GM23338 (cell line): ENCODE data around the gene PPP2CA. TPM values are rescaled to one million over a fixed set of nuclear protein-coding genes. Genes with fewer than 3 reads are reported as not detected.

Experiments
- ATAC-seq: fragments of 200-7000 bp; cut with Tn5 transposase; 3 replicates; pipeline ENCODE4 v1.9.1; 2020
- DNase-seq: peaks from one replicate; pipeline ENCODE4 v3.0.0-alpha.2; 2015; ENCODE audit warnings: low spot score
- H2AFZ ChIP-seq: fragments of 200-600 bp; sonication (generic); 2 replicates; pipeline ENCODE4 v1.8.0; 2016; ENCODE audit warnings: antibody characterized with exemption, mild to moderate bottlenecking, moderate library complexity
- H3F3A ChIP-seq: fragments of 200-600 bp; sonication (generic); replicated peaks from 2 replicates; pipeline ENCODE4 v1.8.0; 2017; ENCODE audit warnings: antibody characterized with exemption, mixed run types, low read depth
- H3K27ac ChIP-seq: fragments of 200-600 bp; sonication (generic); 2 replicates; pipeline ENCODE4 v1.6.1; 2016; ENCODE audit warnings: low read depth
- H3K27me3 ChIP-seq: fragments of 200-600 bp; sonication (generic); 2 replicates; pipeline ENCODE4 v1.8.0; 2016; ENCODE audit warnings: mild to moderate bottlenecking, mixed run types, moderate library complexity; ENCODE audit not compliant: insufficient read depth
- H3K36me3 ChIP-seq: fragments of 200-600 bp; sonication (generic); 2 replicates; pipeline ENCODE4 v1.8.0; 2016; ENCODE audit warnings: mild to moderate bottlenecking; ENCODE audit not compliant: insufficient read depth
- H3K4me1 ChIP-seq: fragments of 200-600 bp; sonication (generic); 2 replicates; pipeline ENCODE4 v1.8.0; 2016; ENCODE audit warnings: mild to moderate bottlenecking, moderate library complexity; ENCODE audit not compliant: insufficient read depth
- H3K4me2 ChIP-seq: fragments of 200-600 bp; sonication (generic); 2 replicates; pipeline ENCODE4 v1.7.1; 2017; ENCODE audit warnings: mixed run types
- H3K4me3 ChIP-seq: fragments of 200-600 bp; sonication (generic); 2 replicates; pipeline ENCODE4 v1.6.1; 2016; ENCODE audit warnings: mixed run types
- H3K79me2 ChIP-seq: fragments of 200-600 bp; sonication (generic); replicated peaks from 2 replicates; pipeline ENCODE4 v1.8.0; 2017; ENCODE audit warnings: mild to moderate bottlenecking; ENCODE audit not compliant: insufficient read depth
- H3K9me2 ChIP-seq: fragments of 200-600 bp; sonication (generic); 2 replicates; pipeline ENCODE4 v1.8.0; 2017; ENCODE audit not compliant: insufficient read depth
- H4K20me1 ChIP-seq: fragments of 200-600 bp; sonication (generic); replicated peaks from 2 replicates; pipeline ENCODE4 v1.8.0; 2017; ENCODE audit warnings: mild to moderate bottlenecking; ENCODE audit not compliant: insufficient read depth
- H3K27ac Mint-ChIP-seq: 2 replicates; pipeline ENCODE4 v1.8.0; 2020; ENCODE audit warnings: inconsistent platforms, mild to moderate bottlenecking, moderate library complexity, mixed read lengths
- H3K27me3 Mint-ChIP-seq: 3 replicates; pipeline ENCODE4 v1.8.0; 2022; ENCODE audit warnings: low read depth, mild to moderate bottlenecking, moderate library complexity, mixed read lengths, inconsistent platforms; ENCODE audit not compliant: insufficient read depth, poor library complexity
- H3K36me3 Mint-ChIP-seq: 3 replicates; pipeline ENCODE4 v1.8.0; 2021; ENCODE audit warnings: low read depth, mild to moderate bottlenecking, inconsistent platforms, moderate library complexity, mixed read lengths
- H3K4me1 Mint-ChIP-seq: 3 replicates; pipeline ENCODE4 v1.8.0; 2020; ENCODE audit warnings: mild to moderate bottlenecking, inconsistent platforms, mixed read lengths
- H3K4me3 Mint-ChIP-seq: 3 replicates; pipeline ENCODE4 v1.8.0; 2021; ENCODE audit warnings: moderate library complexity, mild to moderate bottlenecking, inconsistent platforms, mixed read lengths
- H3K9me3 Mint-ChIP-seq: 3 replicates; pipeline ENCODE4 v1.8.0; 2020; ENCODE audit warnings: moderate library complexity, mild to moderate bottlenecking, inconsistent platforms, mixed read lengths
- CREB1 ChIP-seq: fragments of 250-450 bp; sonication (Bioruptor Pico); IDR thresholded peaks from 2 replicates; pipeline ENCODE4 v1.5.0; 2020; ENCODE audit warnings: low read depth, mild to moderate bottlenecking, moderate library complexity
- EZH2 ChIP-seq: fragments of 200-600 bp; sonication (generic); IDR thresholded peaks from one replicate; pipeline ENCODE4 v1.8.0; 2017; ENCODE audit warnings: antibody characterized with exemption, mild to moderate bottlenecking, low read depth; ENCODE audit not compliant: unreplicated experiment
- EZH2phosphoT487 ChIP-seq: fragments of 200-600 bp; sonication (generic); IDR thresholded peaks from one replicate; pipeline ENCODE4 v1.8.1; 2018; ENCODE audit warnings: antibody characterized with exemption; ENCODE audit not compliant: unreplicated experiment
- JUNB ChIP-seq: IDR thresholded peaks from one replicate; pipeline ENCODE4 v1.6.1; 2016; ENCODE audit warnings: antibody characterized with exemption; ENCODE audit not compliant: unreplicated experiment
- POLR2AphosphoS5 ChIP-seq: IDR thresholded peaks from 2 replicates; pipeline ENCODE4 v1.6.1; 2016; ENCODE audit warnings: antibody characterized with exemption, low read depth
- STAT1 ChIP-seq: IDR thresholded peaks from one replicate; pipeline ENCODE4 v1.6.1; 2016; ENCODE audit warnings: antibody characterized with exemption; ENCODE audit not compliant: unreplicated experiment
- ZNF331 ChIP-seq: fragments of 250-450 bp; sonication (Bioruptor Pico); IDR thresholded peaks from 2 replicates; pipeline ENCODE4 v1.5.0; 2020; ENCODE audit warnings: low read depth, mild to moderate bottlenecking, moderate library complexity
- polyA plus RNA-seq: library from polyadenylated mRNA; unstranded; fragments of >200 nt; fragmentation: Nextera tagmentation; extraction: Ambion mirVana; gene quantifications from 2 replicates; pipeline ENCODE4 v1.2.1, GENCODE V29; 2016
- total RNA-seq: library from RNA; depleted of rRNA; stranded (reverse); fragments of >200 nt; shearing (Covaris generic); gene quantifications from 2 replicates; pipeline ENCODE4 v1.2.3, GENCODE V29; 2014
- TF ChIP-seq, protein P1 (sequence below): IDR thresholded peaks from one replicate; pipeline ENCODE4 v1.6.1; 2018; ENCODE audit warnings: antibody characterized with exemption; ENCODE audit not compliant: unreplicated experiment
- TF ChIP-seq, protein P2 (sequence below): fragments of 250-450 bp; sonication (Bioruptor Pico); IDR thresholded peaks from 2 replicates; pipeline ENCODE4 v1.5.0; 2020; ENCODE audit warnings: mild to moderate bottlenecking, moderate library complexity
- TF ChIP-seq, protein P3 (sequence below), 2 experiments: fragments of 200-600 bp in 1 of 2; sonication (generic) in 1 of 2; conservative IDR thresholded peaks; 2 replicates each; pipeline versions ENCODE4 v1.5.1 to v1.6.1; 2016 to 2017; ENCODE audit warnings: antibody characterized with exemption in 2 of 2, low read depth in 2 of 2, mild to moderate bottlenecking in 2 of 2, moderate library complexity in 1 of 2
- TF ChIP-seq, protein P4 (sequence below): IDR thresholded peaks from 2 replicates; pipeline ENCODE4 v1.6.1; 2016; ENCODE audit warnings: antibody characterized with exemption

Gene PPP2CA
- total and polyA plus RNA-seq, 2 experiments from 2014 or later: 131 to 316 TPM

DNA sequence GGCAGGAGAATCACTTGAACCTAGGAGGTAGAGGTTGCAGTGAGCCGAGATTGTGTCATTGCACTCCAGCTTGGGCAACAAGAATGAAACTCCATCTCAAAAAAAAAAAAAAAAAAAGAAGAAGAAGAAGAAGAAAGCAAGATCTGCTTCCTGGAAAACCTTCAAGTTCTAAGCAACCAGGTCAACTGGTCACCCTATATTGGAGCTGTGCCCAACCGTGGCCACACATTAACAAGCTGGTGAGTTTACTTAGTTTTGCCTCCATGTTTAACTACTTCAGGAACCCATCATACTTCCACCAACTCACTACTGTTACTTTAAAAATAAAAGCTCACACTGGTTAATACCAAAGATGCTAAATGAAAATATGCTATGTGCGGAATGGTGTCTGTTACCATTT is 36.8 kb downstream of the PPP2CA start:
- Histone ChIP-seq H3F3A (no peaks in the 10 kb centered on the region), H2AFZ (no peak overlapping the region), H3K4me2 (no peak overlapping the region), H3K4me1 (no peaks in the 10 kb centered on the region), H4K20me1 (peaks cover 7% of the 10 kb centered on the region), H3K79me2 (no peaks in the 10 kb centered on the region), H3K27me3 (no peaks in the 10 kb centered on the region), H3K9me2 (no peaks in the 10 kb centered on the region), H3K27ac (no peak overlapping the region), H3K36me3 (no peaks in the 10 kb centered on the region), H3K4me3 (no peak overlapping the region)
- H3K27ac Mint-ChIP-seq: no peak overlapping the region
- no peaks in the 10 kb centered on the region for H3K4me1 Mint-ChIP-seq
- H3K9me3 Mint-ChIP-seq: no peaks in the 10 kb centered on the region
- no peak overlapping the region for H3K4me3 Mint-ChIP-seq
- TF ChIP-seq STAT1 (no peak), ZNF331 (CRISPR knock-in tag) (no peak), EZH2 (no peak), POLR2AphosphoS5 (no peak), CREB1 (CRISPR knock-in tag) (no peak), EZH2phosphoT487 (no peak), JUNB (no peak)
- TF ChIP-seq, protein P1, sequence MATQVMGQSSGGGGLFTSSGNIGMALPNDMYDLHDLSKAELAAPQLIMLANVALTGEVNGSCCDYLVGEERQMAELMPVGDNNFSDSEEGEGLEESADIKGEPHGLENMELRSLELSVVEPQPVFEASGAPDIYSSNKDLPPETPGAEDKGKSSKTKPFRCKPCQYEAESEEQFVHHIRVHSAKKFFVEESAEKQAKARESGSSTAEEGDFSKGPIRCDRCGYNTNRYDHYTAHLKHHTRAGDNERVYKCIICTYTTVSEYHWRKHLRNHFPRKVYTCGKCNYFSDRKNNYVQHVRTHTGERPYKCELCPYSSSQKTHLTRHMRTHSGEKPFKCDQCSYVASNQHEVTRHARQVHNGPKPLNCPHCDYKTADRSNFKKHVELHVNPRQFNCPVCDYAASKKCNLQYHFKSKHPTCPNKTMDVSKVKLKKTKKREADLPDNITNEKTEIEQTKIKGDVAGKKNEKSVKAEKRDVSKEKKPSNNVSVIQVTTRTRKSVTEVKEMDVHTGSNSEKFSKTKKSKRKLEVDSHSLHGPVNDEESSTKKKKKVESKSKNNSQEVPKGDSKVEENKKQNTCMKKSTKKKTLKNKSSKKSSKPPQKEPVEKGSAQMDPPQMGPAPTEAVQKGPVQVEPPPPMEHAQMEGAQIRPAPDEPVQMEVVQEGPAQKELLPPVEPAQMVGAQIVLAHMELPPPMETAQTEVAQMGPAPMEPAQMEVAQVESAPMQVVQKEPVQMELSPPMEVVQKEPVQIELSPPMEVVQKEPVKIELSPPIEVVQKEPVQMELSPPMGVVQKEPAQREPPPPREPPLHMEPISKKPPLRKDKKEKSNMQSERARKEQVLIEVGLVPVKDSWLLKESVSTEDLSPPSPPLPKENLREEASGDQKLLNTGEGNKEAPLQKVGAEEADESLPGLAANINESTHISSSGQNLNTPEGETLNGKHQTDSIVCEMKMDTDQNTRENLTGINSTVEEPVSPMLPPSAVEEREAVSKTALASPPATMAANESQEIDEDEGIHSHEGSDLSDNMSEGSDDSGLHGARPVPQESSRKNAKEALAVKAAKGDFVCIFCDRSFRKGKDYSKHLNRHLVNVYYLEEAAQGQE: no peak
- TF ChIP-seq, protein P2, sequence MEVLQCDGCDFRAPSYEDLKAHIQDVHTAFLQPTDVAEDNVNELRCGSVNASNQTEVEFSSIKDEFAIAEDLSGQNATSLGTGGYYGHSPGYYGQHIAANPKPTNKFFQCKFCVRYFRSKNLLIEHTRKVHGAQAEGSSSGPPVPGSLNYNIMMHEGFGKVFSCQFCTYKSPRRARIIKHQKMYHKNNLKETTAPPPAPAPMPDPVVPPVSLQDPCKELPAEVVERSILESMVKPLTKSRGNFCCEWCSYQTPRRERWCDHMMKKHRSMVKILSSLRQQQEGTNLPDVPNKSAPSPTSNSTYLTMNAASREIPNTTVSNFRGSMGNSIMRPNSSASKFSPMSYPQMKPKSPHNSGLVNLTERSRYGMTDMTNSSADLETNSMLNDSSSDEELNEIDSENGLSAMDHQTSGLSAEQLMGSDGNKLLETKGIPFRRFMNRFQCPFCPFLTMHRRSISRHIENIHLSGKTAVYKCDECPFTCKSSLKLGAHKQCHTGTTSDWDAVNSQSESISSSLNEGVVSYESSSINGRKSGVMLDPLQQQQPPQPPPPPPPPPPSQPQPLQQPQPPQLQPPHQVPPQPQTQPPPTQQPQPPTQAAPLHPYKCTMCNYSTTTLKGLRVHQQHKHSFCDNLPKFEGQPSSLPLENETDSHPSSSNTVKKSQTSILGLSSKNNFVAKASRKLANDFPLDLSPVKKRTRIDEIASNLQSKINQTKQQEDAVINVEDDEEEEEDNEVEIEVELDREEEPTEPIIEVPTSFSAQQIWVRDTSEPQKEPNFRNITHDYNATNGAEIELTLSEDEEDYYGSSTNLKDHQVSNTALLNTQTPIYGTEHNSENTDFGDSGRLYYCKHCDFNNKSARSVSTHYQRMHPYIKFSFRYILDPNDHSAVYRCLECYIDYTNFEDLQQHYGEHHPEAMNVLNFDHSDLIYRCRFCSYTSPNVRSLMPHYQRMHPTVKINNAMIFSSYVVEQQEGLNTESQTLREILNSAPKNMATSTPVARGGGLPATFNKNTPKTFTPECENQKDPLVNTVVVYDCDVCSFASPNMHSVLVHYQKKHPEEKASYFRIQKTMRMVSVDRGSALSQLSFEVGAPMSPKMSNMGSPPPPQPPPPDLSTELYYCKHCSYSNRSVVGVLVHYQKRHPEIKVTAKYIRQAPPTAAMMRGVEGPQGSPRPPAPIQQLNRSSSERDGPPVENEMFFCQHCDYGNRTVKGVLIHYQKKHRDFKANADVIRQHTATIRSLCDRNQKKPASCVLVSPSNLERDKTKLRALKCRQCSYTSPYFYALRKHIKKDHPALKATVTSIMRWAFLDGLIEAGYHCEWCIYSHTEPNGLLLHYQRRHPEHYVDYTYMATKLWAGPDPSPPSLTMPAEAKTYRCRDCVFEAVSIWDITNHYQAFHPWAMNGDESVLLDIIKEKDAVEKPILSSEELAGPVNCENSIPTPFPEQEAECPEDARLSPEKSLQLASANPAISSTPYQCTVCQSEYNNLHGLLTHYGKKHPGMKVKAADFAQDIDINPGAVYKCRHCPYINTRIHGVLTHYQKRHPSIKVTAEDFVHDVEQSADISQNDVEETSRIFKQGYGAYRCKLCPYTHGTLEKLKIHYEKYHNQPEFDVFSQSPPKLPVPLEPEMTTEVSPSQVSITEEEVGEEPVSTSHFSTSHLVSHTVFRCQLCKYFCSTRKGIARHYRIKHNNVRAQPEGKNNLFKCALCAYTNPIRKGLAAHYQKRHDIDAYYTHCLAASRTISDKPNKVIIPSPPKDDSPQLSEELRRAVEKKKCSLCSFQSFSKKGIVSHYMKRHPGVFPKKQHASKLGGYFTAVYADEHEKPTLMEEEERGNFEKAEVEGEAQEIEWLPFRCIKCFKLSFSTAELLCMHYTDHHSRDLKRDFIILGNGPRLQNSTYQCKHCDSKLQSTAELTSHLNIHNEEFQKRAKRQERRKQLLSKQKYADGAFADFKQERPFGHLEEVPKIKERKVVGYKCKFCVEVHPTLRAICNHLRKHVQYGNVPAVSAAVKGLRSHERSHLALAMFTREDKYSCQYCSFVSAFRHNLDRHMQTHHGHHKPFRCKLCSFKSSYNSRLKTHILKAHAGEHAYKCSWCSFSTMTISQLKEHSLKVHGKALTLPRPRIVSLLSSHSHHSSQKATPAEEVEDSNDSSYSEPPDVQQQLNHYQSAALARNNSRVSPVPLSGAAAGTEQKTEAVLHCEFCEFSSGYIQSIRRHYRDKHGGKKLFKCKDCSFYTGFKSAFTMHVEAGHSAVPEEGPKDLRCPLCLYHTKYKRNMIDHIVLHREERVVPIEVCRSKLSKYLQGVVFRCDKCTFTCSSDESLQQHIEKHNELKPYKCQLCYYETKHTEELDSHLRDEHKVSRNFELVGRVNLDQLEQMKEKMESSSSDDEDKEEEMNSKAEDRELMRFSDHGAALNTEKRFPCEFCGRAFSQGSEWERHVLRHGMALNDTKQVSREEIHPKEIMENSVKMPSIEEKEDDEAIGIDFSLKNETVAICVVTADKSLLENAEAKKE: no peak
- TF ChIP-seq, protein P3, sequence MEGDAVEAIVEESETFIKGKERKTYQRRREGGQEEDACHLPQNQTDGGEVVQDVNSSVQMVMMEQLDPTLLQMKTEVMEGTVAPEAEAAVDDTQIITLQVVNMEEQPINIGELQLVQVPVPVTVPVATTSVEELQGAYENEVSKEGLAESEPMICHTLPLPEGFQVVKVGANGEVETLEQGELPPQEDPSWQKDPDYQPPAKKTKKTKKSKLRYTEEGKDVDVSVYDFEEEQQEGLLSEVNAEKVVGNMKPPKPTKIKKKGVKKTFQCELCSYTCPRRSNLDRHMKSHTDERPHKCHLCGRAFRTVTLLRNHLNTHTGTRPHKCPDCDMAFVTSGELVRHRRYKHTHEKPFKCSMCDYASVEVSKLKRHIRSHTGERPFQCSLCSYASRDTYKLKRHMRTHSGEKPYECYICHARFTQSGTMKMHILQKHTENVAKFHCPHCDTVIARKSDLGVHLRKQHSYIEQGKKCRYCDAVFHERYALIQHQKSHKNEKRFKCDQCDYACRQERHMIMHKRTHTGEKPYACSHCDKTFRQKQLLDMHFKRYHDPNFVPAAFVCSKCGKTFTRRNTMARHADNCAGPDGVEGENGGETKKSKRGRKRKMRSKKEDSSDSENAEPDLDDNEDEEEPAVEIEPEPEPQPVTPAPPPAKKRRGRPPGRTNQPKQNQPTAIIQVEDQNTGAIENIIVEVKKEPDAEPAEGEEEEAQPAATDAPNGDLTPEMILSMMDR (conservative IDR thresholded peaks at IDR 0.05; ENCODE audit: low read depth in 2 of 2): no peak
- TF ChIP-seq, protein P4, sequence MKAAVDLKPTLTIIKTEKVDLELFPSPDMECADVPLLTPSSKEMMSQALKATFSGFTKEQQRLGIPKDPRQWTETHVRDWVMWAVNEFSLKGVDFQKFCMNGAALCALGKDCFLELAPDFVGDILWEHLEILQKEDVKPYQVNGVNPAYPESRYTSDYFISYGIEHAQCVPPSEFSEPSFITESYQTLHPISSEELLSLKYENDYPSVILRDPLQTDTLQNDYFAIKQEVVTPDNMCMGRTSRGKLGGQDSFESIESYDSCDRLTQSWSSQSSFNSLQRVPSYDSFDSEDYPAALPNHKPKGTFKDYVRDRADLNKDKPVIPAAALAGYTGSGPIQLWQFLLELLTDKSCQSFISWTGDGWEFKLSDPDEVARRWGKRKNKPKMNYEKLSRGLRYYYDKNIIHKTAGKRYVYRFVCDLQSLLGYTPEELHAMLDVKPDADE: no peak
- ATAC-seq: no peak
- H3K36me3 Mint-ChIP-seq: no peaks in the 10 kb centered on the region
- DNase-seq: no peak
- H3K27me3 Mint-ChIP-seq: peaks cover 7% of the 10 kb centered on the region
